Endothelial cell (in vitro differentiated cells): ENCODE measurements around the gene RGL3. TPM values are rescaled to one million over a fixed set of nuclear protein-coding genes. Genes with fewer than 3 reads are reported as not detected.

Experiments
- DNase-seq: peaks from one replicate; pipeline ENCODE4 v3.0.0; 2021; ENCODE audit warnings: low spot score
- H3K27ac Mint-ChIP-seq: one replicate; pipeline ENCODE4 v1.8.0; 2021; ENCODE audit warnings: mixed read lengths, inconsistent platforms; ENCODE audit not compliant: unreplicated experiment
- H3K27me3 Mint-ChIP-seq: one replicate; pipeline ENCODE4 v1.8.0; 2021; ENCODE audit warnings: mild to moderate bottlenecking, moderate library complexity, mixed read lengths, inconsistent platforms; ENCODE audit not compliant: unreplicated experiment
- H3K36me3 Mint-ChIP-seq: one replicate; pipeline ENCODE4 v1.8.0; 2021; ENCODE audit warnings: mild to moderate bottlenecking, low read depth, mixed read lengths, inconsistent platforms; ENCODE audit not compliant: unreplicated experiment
- H3K4me1 Mint-ChIP-seq: one replicate; pipeline ENCODE4 v1.8.0; 2021; ENCODE audit warnings: mild to moderate bottlenecking, mixed read lengths, inconsistent platforms; ENCODE audit not compliant: unreplicated experiment
- H3K4me3 Mint-ChIP-seq: one replicate; pipeline ENCODE4 v1.8.0; 2021; ENCODE audit warnings: mild to moderate bottlenecking, mixed read lengths, inconsistent platforms; ENCODE audit not compliant: unreplicated experiment
- H3K9me3 Mint-ChIP-seq: one replicate; pipeline ENCODE4 v1.8.0; 2021; ENCODE audit warnings: mixed read lengths, inconsistent platforms; ENCODE audit not compliant: unreplicated experiment
- CTCF ChIP-seq: fragments of 200-600 bp; sonication (generic); IDR thresholded peaks from one replicate; pipeline ENCODE4 v1.5.0; 2021; ENCODE audit warnings: antibody characterized with exemption; ENCODE audit not compliant: unreplicated experiment
- total RNA-seq: library from RNA; stranded (reverse); fragmentation: NEBNext Ultra II Directional; extraction: Animal tissue kit (Norgen Biotek cat#: 25700); gene quantifications from one replicate; pipeline ENCODE4 v1.2.1, GENCODE V29; 2021; ENCODE audit not compliant: unreplicated experiment

The RGL3 gene
- total RNA-seq, 1 donor from 2014 or later = 0.69 TPM

- H3K27ac Mint-ChIP-seq = no peak overlapping the region
- no peak for TF ChIP-seq CTCF
Measured at GRCh38 chr19:11377237-11377636, 41.9 kb downstream of the RGL3 start.

GRCh38 chr19:11375143-11375948 is 43.8 kb downstream of the RGL3 start:
- no peak for TF ChIP-seq CTCF
- Mint-ChIP-seq H3K27me3 (peaks cover 16% of the 10 kb centered on the region), H3K4me1 (peaks cover 17% of the 10 kb centered on the region), H3K27ac (no peak overlapping the region), H3K4me3 (no peak overlapping the region), H3K36me3 (peaks cover 13% of the 10 kb centered on the region), H3K9me3 (no peaks in the 10 kb centered on the region)
- DNase-seq = peak; percentile 66

More at GRCh38 chr19:11377237-11377636, 41.9 kb downstream of the RGL3 start:
- Mint-ChIP-seq H3K27me3 (peaks cover 15% of the 10 kb centered on the region), H3K9me3 (no peaks in the 10 kb centered on the region), H3K4me3 (no peak overlapping the region), H3K36me3 (peaks cover 10% of the 10 kb centered on the region), H3K4me1 (peaks cover 26% of the 10 kb centered on the region)
- no peak for DNase-seq

GRCh38 chr19:11374433-11375142 is 44.5 kb downstream of the RGL3 start, which contains the start of gene SWSAP1:
TSS of gene SWSAP1 (plus strand) at chr19:11374666. CDS start at chr19:11374681, 15 bp downstream.
- H3K27me3 Mint-ChIP-seq = peaks cover 14% of the 10 kb centered on the region
- peaks cover 13% of the 10 kb centered on the region for H3K4me1 Mint-ChIP-seq
- H3K36me3 Mint-ChIP-seq = peaks cover 10% of the 10 kb centered on the region
- H3K4me3 Mint-ChIP-seq = no peak within 1 kb of the TSS
- no peak for TF ChIP-seq CTCF
- no peaks in the 10 kb centered on the region for H3K9me3 Mint-ChIP-seq
- peak; percentile 94 for DNase-seq
- H3K27ac Mint-ChIP-seq = no peak within 1 kb of the TSS

GRCh38 chr19:11373885-11374432 is 45.2 kb downstream of the RGL3 start:
- Mint-ChIP-seq H3K27ac (no peak overlapping the region), H3K27me3 (peaks cover 14% of the 10 kb centered on the region), H3K4me3 (no peak overlapping the region), H3K36me3 (peaks cover 10% of the 10 kb centered on the region), H3K4me1 (peaks cover 13% of the 10 kb centered on the region), H3K9me3 (no peaks in the 10 kb centered on the region)
- no peak for DNase-seq
- TF ChIP-seq CTCF = no peak
